Fibroblast of skin of right quadriceps (primary cell): ENCODE results near the gene RIMBP2.
A peak's percentile ranks its signal among the peaks of the same experiment; 100 is the strongest.
"Not testable (repeated sequence)": the region's sequence is repeated elsewhere in the genome, so short reads cannot be mapped to it uniquely, and the experiment has no call there.

Experiments used
- DNase-seq: peaks from one replicate; pipeline ENCODE4 v3.0.0-alpha.2; 2013

The RIMBP2 gene, protein sequence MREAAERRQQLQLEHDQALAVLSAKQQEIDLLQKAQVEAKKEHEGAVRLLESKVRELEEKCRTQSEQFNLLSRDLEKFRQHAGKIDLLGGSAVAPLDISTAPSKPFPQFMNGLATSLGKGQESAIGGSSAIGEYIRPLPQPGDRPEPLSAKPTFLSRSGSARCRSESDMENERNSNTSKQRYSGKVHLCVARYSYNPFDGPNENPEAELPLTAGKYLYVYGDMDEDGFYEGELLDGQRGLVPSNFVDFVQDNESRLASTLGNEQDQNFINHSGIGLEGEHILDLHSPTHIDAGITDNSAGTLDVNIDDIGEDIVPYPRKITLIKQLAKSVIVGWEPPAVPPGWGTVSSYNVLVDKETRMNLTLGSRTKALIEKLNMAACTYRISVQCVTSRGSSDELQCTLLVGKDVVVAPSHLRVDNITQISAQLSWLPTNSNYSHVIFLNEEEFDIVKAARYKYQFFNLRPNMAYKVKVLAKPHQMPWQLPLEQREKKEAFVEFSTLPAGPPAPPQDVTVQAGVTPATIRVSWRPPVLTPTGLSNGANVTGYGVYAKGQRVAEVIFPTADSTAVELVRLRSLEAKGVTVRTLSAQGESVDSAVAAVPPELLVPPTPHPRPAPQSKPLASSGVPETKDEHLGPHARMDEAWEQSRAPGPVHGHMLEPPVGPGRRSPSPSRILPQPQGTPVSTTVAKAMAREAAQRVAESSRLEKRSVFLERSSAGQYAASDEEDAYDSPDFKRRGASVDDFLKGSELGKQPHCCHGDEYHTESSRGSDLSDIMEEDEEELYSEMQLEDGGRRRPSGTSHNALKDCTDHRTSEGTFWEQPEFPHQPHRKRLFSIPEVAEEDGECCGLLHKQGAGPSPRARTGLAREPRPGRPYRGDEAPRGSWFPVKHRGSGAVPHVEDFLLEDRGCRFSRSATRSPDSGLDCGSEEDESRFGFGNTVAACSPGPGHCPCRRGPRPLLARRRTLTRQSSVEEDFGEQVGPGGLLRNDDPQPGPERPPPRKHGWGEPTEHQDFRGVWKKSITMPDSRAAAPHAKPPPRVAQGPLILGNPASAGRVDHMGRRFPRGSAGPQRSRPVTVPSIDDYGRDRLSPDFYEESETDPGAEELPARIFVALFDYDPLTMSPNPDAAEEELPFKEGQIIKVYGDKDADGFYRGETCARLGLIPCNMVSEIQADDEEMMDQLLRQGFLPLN (N-terminal part only)

DNA sequence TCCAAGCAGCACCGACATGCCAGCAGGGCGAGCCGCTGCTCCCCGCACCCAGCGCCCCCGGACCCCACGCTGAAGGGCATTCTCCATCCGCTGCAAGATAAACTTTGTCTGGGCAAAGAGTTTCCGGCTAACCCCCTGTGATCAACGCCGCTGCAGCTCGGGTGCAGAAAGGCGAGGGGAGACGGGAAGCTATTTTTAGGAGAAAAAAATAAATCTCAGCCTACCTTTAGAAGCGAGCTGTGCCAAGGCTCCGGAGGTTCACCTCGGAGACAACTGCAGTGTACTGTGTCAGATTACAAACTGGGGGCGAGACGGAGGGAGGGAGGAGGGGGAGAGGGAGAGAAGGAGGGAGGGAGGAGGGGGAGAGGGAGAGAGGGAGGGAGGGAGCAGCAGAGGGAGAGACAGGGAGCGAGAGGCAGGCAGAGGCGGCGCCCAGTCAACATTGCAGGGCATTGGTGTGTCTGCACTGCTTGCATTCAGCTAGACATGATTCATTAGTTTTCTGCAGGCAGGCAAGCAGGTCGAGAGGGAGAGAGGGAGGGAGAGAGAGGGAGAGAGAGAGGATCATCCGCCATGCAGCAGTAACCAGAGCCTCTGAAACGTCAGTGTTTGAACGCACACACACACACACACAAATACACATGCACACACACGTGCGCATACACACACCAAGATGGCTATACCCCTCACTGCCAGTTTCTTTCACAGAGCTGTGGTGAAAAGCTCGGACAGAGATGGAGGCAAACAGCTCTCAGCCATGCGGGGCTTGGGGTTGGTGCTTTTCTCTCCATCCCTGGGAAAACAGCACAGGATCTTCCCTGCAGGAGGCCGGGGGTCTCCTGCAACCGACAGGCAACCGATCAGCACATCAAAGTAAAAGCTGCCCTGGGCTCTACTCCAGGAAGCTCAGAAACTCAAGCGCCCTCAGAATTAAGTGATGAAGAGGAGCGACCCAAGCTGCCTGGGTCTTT lies at the start of gene RIMBP2:
Gene RIMBP2, minus strand, starts transcription at position 302 of the 971 bp plus-strand sequence. CDS start 237,286 bp downstream, outside the sequence.
- peak; percentile 76 for DNase-seq

DNA sequence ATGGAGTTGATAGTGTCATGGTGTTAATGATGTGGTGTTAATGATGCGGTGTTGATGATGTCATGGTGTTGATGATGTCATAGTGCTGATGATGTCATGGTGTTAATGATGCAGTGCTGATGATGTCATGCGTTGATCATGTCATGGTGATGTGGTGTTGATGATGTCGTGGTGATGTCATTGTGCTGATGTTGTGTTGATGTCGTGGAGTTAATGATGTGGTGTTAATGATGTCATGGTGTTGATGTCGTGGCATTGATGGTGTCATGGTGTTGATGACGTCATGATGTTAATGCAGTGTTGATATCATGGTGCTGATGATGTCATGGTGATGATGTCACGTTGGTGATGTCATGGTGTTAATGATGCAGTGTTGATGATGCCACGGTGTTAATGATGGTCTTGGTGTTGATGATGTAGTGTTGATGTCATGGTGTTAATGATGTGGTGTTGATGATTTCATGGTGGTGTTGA lies 49.1 kb upstream of the RIMBP2 start:
- peak; percentile 17 for DNase-seq

DNA sequence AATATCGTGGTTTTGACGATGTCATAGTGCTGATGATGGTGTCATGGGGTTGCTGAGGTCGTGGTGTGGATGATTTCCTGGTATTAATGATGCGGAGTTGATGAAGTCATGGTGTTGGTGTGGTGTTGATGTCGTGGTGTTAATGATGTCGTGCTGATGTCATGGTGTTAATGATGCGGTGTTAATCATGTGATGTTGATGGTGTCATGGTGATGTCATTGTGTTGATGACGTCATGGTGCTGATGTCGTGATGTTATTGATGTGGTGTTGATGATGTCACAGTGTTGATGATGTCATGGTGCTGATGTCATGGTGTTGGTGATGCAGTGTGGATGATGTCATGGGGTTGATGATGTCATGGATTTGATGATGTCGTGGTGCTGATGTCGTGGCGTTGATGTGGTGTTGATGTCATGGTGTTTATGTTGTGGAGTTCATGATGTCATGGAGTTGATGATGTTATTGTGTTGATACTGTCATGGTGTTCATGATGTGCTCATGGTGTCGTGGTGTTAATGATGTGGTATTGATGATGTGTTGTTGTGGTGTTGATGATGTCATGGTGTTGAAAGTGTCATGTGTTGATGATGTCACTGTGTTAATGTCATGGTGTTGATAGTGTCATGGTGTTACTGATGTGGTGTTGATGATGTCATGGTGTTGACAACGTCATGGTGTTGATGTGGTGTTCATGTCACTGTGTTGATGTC lies 48.5 kb upstream of the RIMBP2 start:
- peak; percentile 34 for DNase-seq

DNA sequence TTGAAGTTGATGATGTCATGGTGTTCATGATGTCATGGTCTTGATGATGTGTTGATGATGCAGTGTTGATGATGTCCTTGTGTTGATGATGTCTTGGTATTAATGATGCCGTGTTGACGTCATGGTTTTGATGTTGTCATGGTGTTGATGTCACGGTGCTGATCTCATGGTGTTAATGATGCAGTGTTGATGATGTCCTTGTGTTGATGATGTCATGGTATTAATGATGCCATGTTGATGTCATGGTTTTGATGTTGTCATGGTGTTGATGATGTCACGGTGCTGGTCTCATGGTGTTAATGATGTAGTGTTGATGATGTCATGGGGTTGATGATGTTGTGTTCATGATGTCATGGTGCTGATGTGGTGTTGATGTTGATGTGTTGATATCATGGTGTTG lies 48.0 kb upstream of the RIMBP2 start:
- peak; percentile 11 for DNase-seq

DNA sequence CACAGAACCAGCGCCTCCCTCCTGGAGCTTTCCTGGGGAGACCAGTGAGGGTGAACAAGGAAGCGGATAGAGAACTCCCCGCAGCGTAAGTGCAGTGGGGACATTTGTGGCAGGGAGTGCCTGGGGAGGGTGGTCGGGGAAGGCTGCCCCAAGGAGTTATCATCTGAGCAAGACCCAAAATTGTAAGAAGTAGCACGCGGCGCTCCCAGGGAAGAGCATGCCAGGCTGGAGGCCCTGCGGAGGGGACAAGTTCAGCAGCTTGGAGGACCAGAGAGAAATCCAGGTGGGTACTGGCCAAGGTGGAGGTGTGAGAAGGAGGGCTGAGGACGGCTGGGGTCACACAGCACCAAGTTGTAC lies 46.2 kb upstream of the RIMBP2 start:
- DNase-seq, result no peak

DNA sequence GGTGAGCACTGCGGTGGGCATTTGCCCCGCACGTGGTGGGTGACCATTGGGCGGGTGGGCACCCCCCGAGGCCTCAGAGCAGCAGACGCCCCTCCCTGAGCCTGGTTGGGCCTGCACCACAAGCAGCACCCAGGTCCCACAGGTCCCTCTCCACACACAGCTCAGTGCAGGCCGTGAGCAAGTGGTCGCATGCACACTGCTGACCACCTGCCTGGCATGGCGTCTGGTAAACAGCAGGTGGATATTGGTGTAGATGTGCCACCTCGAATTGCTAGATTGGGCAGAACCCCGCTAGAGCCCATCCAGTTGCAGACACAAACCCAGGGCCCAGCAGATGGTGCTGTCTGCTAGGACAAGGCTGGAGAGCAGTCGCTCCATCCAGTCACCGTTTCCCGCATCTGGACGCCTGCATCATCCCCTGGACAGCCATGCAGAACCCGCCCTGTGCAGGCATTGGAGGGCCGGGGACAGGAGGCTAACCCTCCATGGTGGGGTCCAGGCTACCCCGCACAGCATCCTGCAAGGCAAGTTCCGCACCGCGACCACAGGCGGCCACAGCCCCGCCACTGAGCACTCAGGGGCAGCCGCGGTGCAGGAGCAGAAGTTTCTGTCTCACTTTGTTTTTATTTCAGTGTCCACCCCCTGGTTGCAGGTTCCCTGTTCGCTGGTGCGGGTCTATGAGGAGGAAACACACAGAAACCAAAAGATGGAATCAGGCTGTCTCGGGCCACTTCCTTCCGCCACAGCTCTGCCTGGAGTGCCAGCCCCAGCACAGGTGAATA lies 45.6 kb upstream of the RIMBP2 start:
- peak; percentile 30 for DNase-seq

DNA sequence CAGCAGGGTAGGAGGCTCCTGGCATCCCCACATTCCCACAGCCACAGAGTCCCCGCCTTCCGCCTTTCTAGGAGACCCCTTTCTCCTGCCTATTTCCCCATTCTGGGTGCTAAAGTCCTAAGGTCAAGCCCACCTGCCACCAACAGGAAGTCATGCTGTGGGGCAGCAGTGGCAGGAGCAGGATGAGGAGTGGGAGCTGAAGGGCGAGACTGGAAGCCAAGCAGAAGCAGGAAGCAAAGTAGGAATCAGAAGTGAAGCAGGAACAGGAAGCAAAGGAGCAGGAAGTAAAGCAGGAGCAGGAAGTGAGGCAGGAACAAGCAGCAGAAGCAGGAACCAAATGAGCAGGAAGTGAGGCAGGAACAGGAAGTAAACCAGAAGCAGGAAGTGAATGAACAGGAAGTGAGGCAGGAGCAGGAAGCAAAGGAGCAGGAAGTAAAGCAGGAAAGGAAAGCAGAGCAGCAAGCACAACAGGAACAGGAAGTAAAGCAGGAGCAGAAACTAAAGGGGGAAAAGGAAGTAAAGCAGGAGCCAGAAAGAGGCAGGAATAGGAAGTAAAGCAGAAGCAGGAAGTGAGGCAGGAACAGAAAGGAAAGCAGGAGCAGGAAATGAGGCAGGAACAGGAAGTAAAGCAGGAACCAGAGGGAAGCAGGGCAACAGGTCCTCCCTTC lies 38.3 kb upstream of the RIMBP2 start:
- no peak for DNase-seq

DNA sequence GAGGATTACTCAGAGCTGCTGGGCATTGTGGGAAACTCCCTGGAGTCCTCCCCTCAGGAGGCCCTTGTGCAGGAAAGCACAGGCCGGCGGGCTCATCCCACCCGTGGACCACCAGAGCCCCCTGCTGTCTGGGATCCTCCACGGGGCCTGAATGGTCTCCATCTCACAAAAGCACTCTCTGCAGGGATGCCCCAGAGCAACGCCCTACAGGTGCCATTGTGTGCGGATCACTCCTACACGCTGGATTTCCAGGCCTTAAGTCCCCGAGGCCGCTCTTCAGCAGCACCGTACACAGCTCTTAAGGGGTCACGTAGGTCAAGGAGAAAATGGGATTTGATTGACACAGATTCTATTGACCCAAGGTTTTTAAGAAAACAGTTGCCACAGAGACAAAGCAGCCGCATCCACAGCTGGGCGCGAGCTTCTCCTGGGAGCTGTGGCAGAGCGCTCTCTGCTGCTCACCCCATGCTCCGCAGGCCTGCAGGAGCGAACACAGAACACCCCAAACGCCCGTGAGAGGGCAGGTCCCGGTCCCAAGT lies 36.7 kb upstream of the RIMBP2 start:
- DNase-seq, result no peak

DNA sequence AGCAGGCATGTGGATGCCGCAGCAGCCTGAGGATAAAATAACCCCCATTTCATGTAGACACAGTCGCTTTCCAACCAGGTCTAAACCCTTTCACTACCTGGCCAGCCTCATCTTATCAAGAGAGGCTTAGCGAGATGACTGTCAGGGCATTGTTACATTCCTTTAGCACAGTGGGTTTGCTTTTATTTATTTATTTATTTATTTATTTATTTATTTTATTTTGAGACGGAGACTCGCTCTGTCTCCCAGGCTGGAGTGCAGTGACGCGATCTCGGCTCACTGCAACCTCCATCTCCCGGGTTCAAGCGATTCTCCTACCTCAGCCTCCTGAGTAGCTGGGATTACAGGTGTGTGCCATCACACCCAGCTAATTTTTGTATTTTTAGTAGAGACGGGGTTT lies 35.9 kb upstream of the RIMBP2 start:
- not testable (repeated sequence) for DNase-seq

DNA sequence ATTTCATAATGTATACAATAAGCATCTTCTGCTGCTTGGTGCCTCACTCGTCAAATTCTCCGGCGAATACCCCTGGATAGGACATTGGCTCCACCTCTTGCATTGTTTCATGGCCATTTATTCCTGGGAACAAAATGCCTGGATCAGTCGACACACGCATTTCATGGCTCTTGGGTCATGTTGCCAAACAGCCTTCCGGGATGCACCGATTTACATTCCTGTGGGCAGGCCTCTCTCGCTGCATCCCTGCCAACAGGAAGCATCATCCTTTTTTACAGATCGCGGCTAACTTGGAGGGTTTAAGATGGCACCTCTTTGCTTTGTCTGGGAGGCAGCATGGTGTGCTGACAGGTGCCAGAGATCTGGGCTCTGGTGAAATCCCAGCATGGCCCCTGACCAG lies 32.7 kb upstream of the RIMBP2 start:
- DNase-seq, result no peak

DNA sequence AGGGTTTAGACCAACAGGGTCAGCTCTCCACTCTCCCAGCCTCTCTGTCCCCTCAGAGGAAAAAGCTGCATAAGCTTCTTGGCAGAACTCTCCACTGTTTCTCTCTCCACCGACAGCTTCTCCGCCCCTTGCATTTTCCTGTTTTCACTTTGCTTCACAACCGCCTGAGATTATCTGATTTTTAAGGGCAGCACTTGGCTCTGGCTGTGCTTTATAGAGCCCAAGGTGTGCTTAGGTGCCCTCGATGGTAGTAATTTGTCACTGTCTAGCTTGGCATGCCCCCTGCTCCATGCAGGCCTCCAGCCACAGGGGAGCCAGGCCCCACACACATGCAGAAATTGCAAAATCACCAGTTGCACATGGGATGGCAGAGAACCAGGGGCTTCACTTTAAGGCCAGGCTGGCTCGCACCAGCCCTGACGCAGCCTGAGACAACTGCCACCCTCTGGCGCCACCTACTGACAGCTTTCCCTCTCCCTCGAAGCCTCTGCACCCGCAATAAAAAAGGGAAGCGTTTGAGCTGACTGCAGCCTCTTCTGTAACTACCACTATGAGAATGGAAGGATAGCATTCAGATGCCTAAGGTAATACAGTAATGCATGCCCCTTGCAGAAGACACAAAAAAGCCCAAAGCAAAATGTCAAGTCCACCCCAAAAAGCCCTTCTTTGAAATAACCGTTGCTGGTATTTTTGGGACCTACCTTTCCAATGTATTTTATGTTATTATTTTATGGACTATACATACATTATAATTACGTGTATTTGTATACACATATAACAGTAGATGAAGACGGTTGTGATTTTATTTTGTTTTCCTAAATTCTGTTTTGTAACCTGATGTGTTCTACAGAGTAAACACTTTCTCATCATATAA lies 32.0 kb upstream of the RIMBP2 start:
- peak; percentile 50 for DNase-seq

DNA sequence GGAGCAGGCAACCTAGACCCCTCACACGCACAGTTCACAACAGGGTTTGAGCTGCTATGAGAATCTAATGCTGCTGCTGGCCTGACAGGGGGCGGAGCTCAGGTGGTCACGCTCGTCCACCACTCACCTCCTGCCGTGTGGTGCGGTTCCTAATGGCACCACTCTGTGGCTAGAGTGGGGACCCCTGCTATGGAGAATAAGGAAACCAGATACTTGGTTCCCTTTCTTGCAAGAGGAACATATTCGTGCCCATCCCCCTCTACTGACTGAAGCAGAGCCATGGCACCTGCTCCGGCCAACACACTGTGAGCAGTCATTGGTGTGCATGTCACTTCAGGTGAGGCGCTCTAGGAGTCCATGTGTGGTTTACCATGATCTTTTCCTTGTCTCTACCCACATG lies 30.4 kb upstream of the RIMBP2 start:
- no peak for DNase-seq

DNA sequence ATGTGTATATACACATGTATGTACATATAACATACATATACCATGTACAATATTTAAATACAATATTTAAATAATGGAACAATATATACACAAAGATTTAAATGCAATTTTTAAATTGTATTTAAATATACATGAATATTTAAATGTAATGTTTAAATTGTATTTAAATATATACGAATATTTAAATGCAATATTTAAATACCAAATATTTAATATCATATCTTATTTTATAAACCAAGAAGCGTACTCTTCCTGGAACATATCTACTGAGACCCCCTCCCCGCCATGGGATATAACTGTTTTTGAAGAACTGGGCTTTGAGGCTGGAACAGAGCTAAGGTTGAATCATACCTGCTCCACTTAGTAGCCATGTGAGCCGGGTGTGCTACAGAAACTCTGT lies 29.8 kb upstream of the RIMBP2 start:
- no peak for DNase-seq

DNA sequence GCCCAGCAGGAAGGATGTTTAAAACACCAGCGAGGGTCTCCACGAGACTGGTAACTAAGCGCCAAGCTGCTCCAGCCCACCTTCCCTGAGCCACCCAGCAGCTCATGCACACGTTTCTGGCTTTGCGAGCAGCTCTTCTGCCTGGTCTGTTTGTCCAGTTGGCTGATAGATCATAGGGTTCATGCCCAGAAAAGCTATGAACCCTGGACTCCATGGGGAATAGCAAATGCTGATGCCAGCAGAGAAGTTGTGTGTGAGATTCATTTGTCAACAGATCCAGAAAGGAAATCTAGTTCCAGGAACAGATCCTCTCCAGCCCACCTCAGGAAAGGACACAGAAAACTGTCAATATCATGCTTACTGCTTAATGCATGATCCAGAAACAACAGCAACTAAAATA lies 28.2 kb upstream of the RIMBP2 start:
- DNase-seq, result no peak

DNA sequence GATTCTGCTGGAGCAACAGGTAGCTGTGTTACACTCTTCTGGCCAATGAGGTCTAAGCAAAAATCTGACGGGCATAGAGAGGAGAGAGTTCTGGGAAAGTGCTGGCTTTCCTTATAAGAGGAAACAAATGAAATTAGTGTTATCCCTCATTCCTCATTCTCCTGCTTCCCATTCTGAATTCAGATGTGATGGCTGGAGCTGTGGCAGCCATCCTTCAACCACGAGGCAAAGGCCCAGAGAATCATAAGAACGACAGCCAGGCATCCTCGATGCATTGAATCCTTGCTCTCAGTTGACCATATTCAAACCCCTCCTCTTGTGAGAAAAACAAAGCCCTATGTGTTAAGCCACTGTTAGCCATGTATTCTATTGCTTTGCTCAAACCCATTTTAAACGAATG lies 27.5 kb upstream of the RIMBP2 start:
- no peak for DNase-seq

DNA sequence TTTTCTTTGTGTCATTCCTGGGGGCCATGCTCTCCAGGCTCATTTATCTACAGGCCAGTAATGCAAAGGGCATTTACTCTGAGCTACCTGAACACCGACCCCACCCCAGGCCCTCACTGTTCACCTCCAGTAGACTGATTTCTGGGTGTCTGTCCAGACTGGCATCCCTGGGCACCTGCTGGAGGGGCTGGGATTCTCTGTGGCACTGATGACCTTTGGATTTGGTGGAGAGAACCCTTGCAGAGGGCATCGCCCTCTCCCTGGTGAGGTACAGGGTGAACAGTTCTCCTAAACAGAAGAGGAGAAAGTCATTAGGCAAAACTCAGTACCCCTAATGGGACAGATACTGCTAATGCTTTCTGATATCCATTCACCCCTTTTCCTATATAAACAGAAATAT lies 27.1 kb upstream of the RIMBP2 start:
- DNase-seq, result no peak

DNA sequence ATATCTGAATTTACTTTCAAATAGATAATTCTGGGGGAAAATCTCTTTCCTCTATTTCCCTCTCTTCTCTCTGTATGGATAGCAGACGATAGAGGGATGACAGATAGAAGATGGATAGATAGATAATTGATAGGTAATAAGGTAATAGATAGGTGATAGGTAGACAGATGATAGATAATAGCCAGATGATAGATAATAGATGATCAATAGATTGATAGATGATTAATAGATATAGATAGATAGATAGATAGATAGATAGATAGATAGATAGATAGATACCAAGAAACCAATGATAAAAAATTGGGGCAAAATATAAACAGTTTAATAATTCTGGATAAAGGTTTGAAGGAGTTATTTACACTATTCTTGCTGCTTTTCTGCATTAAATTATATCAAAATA lies 26.6 kb upstream of the RIMBP2 start:
- DNase-seq, result no peak

DNA sequence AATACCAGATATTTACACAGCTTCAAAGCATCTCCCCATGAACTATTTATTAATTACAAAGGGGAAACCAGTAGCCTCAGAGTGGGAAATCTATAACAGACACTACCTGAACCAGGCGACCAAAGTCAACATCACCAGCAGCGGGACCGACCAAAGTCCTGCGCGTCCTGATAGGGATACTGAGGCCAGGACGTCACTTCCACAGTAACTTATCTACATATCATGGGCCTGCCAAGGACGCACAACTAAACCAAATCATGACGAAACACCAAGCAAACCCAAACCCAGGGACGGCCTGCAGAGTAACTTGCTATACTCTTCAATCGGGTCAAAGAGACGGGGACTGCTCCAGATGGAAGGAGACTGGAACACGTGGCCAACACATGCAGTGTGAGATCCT lies 26.0 kb upstream of the RIMBP2 start:
- no peak for DNase-seq

DNA sequence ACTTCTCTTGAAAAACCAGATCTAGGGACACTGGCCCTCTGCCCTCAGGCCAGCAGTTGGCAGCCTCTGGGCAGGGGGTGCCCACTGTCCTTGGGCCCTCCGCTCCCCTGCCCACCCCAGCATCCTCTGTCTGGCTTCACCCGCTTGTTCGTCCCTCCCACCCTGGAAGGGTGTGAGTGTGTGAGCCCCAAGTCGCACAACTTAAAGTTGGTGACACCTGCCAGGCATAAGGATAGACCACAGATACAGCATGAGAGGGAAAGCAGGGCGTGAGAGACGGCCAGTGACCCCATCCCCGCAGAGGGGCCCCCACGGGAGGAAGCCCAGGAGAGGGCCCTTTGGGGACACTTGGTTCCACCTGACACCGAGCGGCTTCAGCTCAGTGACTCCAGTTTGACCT lies 23.5 kb upstream of the RIMBP2 start:
- no peak for DNase-seq
